Upper lobe of right lung (tissue), 1 donor: ENCODE data around the gene HDAC10. TPM values are rescaled to one million over a fixed set of nuclear protein-coding genes. Genes with fewer than 3 reads are reported as not detected.

Source experiments
- ATAC-seq: fragments of 200-7000 bp; cut with Tn5 transposase; one replicate; pipeline ENCODE4 v1.9.1; 2020; ENCODE audit warnings: mild to moderate bottlenecking, moderate library complexity
- DNase-seq: peaks from one replicate; pipeline ENCODE4 v3.0.0-alpha.2; 2020
- H3K27ac ChIP-seq: fragments of 200-600 bp; one replicate; pipeline ENCODE4 v1.8.0; 2022
- H3K27me3 ChIP-seq: fragments of 200-600 bp; one replicate; pipeline ENCODE4 v1.8.0; 2022; ENCODE audit warnings: mild to moderate bottlenecking
- H3K36me3 ChIP-seq: fragments of 200-600 bp; one replicate; pipeline ENCODE4 v1.8.0; 2022
- H3K4me1 ChIP-seq: fragments of 200-600 bp; one replicate; pipeline ENCODE4 v1.8.0; 2022
- H3K4me3 ChIP-seq: fragments of 200-600 bp; one replicate; pipeline ENCODE4 v1.8.0; 2022; ENCODE audit warnings: mild to moderate bottlenecking
- H3K9me3 ChIP-seq: fragments of 200-600 bp; one replicate; pipeline ENCODE4 v1.8.0; 2022
- intact Hi-C: fragments of 100-400 bp; cut with DNase I; formaldehyde crosslinking; loops from one replicate; pipeline ENCODE4 v1.11.0; 2022
- long read RNA-seq: library from polyadenylated mRNA; unstranded; transcript quantifications from one replicate; pipeline ENCODE4 v2.0.0, GENCODE V29; 2021
- total RNA-seq: library from RNA; stranded (reverse); fragmentation: NEBNext Ultra II Directional; extraction: Animal tissue kit (Norgen Biotek cat#: 25700); gene quantifications from one replicate; pipeline ENCODE4 v1.2.1, GENCODE V29; 2021
- TF ChIP-seq, protein P1 (sequence below): fragments of 200-600 bp; IDR thresholded peaks from one replicate; pipeline ENCODE4 v1.8.0; 2022; ENCODE audit warnings: antibody characterized with exemption
- donor health status: DM: no; HTN: yes; CAD: no; lungs with severe emphysema.

Gene HDAC10, protein sequence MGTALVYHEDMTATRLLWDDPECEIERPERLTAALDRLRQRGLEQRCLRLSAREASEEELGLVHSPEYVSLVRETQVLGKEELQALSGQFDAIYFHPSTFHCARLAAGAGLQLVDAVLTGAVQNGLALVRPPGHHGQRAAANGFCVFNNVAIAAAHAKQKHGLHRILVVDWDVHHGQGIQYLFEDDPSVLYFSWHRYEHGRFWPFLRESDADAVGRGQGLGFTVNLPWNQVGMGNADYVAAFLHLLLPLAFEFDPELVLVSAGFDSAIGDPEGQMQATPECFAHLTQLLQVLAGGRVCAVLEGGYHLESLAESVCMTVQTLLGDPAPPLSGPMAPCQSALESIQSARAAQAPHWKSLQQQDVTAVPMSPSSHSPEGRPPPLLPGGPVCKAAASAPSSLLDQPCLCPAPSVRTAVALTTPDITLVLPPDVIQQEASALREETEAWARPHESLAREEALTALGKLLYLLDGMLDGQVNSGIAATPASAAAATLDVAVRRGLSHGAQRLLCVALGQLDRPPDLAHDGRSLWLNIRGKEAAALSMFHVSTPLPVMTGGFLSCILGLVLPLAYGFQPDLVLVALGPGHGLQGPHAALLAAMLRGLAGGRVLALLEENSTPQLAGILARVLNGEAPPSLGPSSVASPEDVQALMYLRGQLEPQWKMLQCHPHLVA
- 48.9 TPM for total RNA-seq
- long read RNA-seq, transcript HDAC10-201 (20 exons, 2,687 nt), result major isoform, 9 of 53 reads
- long read RNA-seq, partial matches to known transcripts, result 21 of 53 reads
- long read RNA-seq, other reads (novel, unspliced or antisense), result 23 of 53 reads

DNA sequence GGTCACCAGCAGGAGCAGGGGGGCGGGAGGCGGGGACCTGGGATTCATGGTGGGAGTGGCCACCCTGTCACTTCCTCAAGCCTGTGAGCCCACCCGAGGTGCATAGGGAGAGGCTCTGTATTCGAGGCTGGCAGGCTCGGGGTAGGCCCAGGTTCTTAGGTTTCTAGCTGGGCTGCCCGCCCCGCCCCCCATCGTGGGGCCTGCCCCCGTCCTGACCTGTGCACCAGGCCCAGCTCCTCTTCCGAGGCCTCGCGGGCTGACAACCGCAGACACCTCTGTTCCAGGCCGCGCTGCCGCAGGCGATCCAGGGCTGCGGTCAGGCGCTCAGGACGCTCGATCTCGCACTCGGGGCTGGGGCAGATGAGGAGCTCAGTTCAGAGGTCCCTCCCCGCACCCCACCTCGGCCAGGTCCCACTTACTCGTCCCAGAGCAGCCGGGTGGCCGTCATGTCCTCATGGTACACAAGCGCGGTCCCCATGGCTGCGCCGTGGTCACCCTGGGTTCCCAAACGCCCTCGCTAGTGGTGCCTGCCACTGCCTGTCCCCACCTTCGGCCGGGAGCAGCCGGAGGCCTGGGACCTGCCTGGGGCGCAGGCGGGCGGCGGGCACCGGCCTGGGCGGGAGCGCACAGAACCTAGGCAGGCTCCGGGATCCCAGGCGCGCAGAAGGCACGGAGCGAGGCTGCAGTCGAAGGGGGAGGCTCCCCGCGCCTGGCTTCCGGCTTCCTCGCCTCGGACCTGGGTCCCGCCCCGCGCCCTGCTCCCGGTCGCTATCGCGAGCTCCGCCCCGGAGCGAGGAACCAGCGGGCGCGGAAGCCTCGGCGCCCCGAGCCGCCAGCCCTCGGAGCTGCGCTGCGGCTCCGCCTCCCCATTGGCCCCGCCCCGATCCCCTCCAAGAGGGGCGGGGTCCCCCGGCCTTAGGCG is at the start of gene HDAC10:
TSS of gene HDAC10 (minus strand) at position 711 of the 922 bp plus-strand sequence. CDS start at position 478, 233 bp downstream.
- Histone ChIP-seq H3K4me3 (peak within 1 kb of the TSS; percentile 89), H3K4me1 (peaks cover 16% of the 10 kb centered on the region), H3K36me3 (peaks cover 21% of the 10 kb centered on the region), H3K27me3 (no peaks in the 10 kb centered on the region), H3K9me3 (no peaks in the 10 kb centered on the region), H3K27ac (peak within 1 kb of the TSS; percentile 80)
- DNase-seq (peak; percentile 94), ATAC-seq (peak; percentile 86)
- TF ChIP-seq, protein P1, sequence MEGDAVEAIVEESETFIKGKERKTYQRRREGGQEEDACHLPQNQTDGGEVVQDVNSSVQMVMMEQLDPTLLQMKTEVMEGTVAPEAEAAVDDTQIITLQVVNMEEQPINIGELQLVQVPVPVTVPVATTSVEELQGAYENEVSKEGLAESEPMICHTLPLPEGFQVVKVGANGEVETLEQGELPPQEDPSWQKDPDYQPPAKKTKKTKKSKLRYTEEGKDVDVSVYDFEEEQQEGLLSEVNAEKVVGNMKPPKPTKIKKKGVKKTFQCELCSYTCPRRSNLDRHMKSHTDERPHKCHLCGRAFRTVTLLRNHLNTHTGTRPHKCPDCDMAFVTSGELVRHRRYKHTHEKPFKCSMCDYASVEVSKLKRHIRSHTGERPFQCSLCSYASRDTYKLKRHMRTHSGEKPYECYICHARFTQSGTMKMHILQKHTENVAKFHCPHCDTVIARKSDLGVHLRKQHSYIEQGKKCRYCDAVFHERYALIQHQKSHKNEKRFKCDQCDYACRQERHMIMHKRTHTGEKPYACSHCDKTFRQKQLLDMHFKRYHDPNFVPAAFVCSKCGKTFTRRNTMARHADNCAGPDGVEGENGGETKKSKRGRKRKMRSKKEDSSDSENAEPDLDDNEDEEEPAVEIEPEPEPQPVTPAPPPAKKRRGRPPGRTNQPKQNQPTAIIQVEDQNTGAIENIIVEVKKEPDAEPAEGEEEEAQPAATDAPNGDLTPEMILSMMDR, result no peak
- intact Hi-C loops, result no loop called here

DNA sequence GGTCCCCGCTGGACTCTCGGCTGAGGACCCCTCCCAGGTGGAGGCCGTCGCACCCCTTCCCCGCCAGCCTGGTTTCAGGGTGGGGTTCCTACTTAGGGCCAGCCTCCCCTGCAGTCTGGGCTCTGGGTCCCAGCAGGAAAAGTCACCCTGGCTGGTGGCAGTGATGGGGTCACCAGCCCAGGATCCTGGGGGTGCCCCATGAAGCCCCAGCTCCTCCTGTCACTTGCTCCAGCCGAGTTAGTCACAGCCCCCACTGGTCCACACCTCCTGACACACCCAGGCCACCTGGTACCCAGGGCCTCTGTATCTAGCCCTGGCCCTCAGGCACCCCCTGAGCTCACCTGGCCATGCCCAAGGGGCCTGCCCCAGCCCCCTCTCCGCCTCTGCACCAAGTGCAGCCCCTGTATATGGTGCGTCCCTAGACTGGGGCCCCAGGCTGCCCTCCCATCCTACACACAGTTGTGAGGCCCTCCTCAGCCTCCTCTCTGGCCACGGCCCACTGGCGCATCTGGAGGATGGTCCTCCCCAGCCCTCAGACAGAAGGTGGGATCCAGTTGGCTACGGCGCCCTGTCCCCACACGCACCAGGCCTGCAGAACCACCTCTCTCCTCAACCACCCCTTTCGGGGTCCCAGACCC is 49.7 kb upstream of the HDAC10 start:
- no peak for DNase-seq
- no peak for ATAC-seq
- Histone ChIP-seq H3K27ac (peak overlapping the region; percentile 63), H3K9me3 (no peaks in the 10 kb centered on the region), H3K4me1 (peaks cover 91% of the 10 kb centered on the region), H3K36me3 (no peaks in the 10 kb centered on the region), H3K27me3 (no peaks in the 10 kb centered on the region), H3K4me3 (peak overlapping the region; percentile 44)
- TF ChIP-seq, protein P1, result no peak
- intact Hi-C loops, result no loop called here

DNA sequence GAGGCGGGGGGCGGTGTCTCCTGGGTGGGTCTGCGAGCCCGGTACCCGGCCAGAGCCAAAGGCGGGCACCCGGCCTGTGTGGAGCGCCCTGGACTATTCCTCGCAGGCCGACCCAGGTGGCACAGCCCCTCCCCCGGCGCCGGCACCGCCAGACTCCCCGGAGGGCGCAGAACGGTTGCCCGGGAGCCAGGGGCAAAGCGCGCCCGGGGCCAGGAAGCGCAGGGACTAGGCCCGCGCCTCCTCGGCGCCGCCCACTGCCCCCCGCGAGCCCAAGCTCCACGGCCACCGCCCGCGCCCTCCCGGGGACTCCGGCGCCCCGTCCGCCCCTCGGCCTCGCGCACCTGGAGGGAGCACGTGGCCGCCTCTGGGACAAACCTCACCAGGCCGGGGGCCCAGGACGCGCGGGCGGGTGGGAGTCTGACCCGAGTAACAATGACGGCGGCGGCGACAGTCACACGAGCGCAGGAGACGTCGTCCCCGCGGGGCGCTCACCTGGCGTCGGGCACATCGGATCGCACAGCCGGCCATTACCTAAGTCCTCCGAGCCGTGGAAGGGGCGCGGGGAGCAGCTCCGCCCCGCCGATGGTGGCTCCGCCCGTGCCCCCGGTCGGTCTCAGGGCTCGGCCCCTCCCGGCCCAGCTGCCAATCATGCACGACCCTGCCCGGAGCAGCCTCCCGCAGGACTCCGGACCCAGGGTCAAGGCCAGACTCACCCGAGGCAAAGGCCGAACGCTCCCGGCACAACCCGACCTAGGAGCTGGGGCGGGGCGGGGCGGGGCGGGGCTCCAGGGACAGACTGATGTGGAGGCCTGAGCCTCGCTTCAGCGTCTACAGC is 48.9 kb upstream of the HDAC10 start:
- H3K27ac ChIP-seq, result peak overlapping the region; percentile 63
- no peaks in the 10 kb centered on the region for H3K36me3 ChIP-seq
- H3K4me1 ChIP-seq, result peaks cover 85% of the 10 kb centered on the region
- H3K4me3 ChIP-seq, result peak overlapping the region; percentile 44
- no peaks in the 10 kb centered on the region for H3K27me3 ChIP-seq
- no peaks in the 10 kb centered on the region for H3K9me3 ChIP-seq
- no peak for ATAC-seq
- DNase-seq, result no peak
- TF ChIP-seq, protein P1, result no peak
- intact Hi-C loops, result no loop called here

DNA sequence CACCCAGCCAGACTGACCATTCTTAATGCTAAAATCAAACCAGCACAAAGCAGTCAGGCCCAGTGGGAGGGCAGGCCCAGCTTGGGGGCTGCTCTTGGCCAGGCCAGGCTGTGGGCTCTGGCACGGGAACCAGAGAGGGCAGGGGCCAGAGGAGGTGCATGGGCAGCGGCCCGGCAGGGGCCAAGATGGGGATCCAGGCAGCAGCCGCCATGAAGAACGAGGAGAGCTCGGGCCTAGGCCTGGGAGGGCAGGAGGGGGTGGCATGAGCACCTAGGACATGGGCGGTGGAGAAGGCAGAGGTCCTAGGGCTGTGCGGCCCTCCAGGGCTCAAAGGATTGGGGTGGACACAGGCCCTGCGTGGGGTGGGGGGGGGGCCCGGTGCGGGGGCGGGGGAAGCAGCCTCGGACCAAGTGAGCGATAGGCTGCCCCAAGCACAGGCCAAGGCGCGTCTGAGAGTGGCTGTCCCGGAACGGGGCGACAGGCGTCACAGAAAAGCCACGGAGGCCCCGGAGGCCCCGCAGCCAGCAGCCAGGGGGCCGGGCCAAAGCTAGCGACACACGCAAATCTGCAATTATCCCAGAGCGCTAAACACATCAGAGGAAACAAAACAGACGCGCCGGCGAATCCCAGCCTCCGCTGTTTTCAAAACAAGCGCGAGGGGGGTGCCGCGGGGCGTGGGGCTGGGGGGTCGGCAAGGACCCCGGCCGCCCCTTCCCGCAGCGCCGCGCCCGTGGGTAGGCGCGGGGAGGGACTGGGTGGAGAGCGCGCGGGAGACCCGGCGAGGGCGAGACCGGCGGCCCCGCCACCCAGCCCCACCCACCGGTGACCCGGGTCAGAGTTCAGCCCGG is 48.1 kb upstream of the HDAC10 start:
- intact Hi-C loops, result no loop called here
- ATAC-seq (no peak), DNase-seq (no peak)
- Histone ChIP-seq H3K36me3 (no peaks in the 10 kb centered on the region), H3K4me3 (peak overlapping the region; percentile 44), H3K27ac (peak overlapping the region; percentile 63), H3K4me1 (peaks cover 85% of the 10 kb centered on the region), H3K27me3 (no peaks in the 10 kb centered on the region), H3K9me3 (no peaks in the 10 kb centered on the region)
- TF ChIP-seq, protein P1, result no peak
